Naive thymus-derived CD8-positive, alpha-beta T cell (primary cell): ENCODE measurements around the gene WDR7. TPM values are rescaled to one million over a fixed set of nuclear protein-coding genes. Genes with fewer than 3 reads are reported as not detected.

ENCODE experiments used
- ATAC-seq, 2 donors: fragments of 150-1000 bp; cut with Tn5 transposase in 1 of 2; sonication (Bioruptor Pico), chemical (Tn5 transposase) in 1 of 2; 1 replicate in 1 of 2; 2 replicates in 1 of 2; pipeline ENCODE4 v1.10.0; 2021; ENCODE audit warnings: mild to moderate bottlenecking in 2 of 2, moderate library complexity in 2 of 2
- POLR2A ChIA-PET: fragments of 350-600 bp; sonication (Branson Sonifier 250); formaldehyde crosslinking; loops from one replicate; lab custom pipeline; 2021; ENCODE audit warnings: antibody characterized with exemption; lab: Charles Lee
- DNase-seq, 10 donors: peaks; one replicate each; pipeline versions ENCODE4 v3.0.0 to v3.0.0-alpha.2; 2020 to 2022
- H3K27ac Mint-ChIP-seq, 10 donors: one replicate each; pipeline ENCODE4 v1.8.0; 2020 to 2022; ENCODE audit warnings: mild to moderate bottlenecking in 10 of 10, mixed read lengths in 10 of 10, moderate library complexity in 4 of 10, inconsistent platforms in 1 of 10
- H3K27me3 Mint-ChIP-seq, 5 donors: one replicate each; pipeline ENCODE4 v1.8.0; 2021 to 2022; ENCODE audit warnings: mixed read lengths in 5 of 5
- H3K36me3 Mint-ChIP-seq, 3 donors: one replicate each; pipeline ENCODE4 v1.8.0; 2020 to 2022; ENCODE audit warnings: mixed read lengths in 3 of 3, mild to moderate bottlenecking in 2 of 3, inconsistent platforms in 1 of 3
- H3K4me1 Mint-ChIP-seq, 4 donors: one replicate each; pipeline ENCODE4 v1.8.0; 2021 to 2022; ENCODE audit warnings: mixed read lengths in 4 of 4
- H3K4me3 Mint-ChIP-seq, 10 donors: one replicate each; pipeline ENCODE4 v1.8.0; 2020 to 2022; ENCODE audit warnings: mild to moderate bottlenecking in 10 of 10, mixed read lengths in 10 of 10, moderate library complexity in 6 of 10, inconsistent platforms in 1 of 10
- H3K9me3 Mint-ChIP-seq, 9 donors: one replicate each; pipeline ENCODE4 v1.8.0; 2020 to 2022; ENCODE audit warnings: mixed read lengths in 9 of 9, mild to moderate bottlenecking in 3 of 9, inconsistent platforms in 1 of 9, moderate library complexity in 1 of 9
- polyA plus RNA-seq, 3 donors: library from polyadenylated mRNA; unstranded; fragments of 300-500 nt; fragmentation: Illumina TruSeq; gene quantifications; one replicate each; pipeline ENCODE4 v1.2.3, GENCODE V29; 2021
- total RNA-seq, 8 experiments: library from RNA in 2 of 8; stranded (reverse) in 2 of 8; gene quantifications; one replicate each; pipeline ENCODE4 v1.2.3 and lab custom pipeline; 2021 to 2026

WDR7 gene
- total and polyA plus RNA-seq, 5 experiments from 2014 or later, result 17.8 to 42.7 (median 27.1) TPM

DNA sequence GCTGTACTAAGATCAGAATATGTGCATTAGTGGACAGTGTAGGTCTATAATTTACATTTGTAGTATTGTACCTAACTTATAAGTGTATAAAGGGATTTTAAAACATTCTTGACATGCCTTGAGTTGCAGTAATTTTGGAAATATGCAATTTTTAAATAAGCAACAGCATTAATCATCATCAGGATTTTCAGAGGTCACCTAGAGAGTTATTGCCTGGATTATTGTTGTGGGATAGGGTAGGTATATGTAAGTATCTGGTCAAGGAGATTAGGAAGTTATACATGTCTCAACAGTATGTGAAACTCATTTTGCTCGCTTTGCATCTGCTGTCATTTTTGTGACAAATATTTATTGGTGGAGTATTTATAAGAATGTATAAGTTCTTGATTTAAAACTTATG lies 184.2 kb downstream of the WDR7 start:
- DNase-seq, result no peak
- Mint-ChIP-seq H3K27ac (peak overlapping the region in 1 of 10 donors; percentile 25), H3K9me3 (no peaks in the 10 kb centered on the region), H3K4me3 (no peak overlapping the region), H3K27me3 (no peaks in the 10 kb centered on the region), H3K36me3 (peaks cover 9 to 42% (median 34%) of the 10 kb centered on the region in 3 donors), H3K4me1 (peaks cover 0 to 7% (median 0%) of the 10 kb centered on the region in 4 donors)
- POLR2A ChIA-PET, result no interaction called here
- no peak for ATAC-seq

DNA sequence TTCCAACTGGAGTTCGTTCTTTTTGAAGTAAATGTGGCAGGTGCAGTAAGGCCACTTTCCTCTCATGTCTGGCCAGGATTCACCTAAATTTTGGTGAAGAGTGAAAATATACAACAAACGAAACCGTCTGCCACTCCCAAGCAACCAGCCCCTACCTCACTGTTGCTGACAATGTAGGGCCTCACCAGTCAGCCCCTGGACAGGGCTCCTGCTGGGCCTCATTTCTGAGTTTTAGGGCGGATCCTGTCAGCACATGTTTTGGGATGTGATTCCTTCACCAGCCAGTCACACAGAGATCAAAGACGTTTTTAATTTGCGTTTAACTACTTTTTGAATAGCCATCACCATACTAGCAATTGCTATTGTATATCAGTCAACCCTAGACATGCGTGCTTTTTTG lies 185.0 kb downstream of the WDR7 start:
- DNase-seq (no peak), ATAC-seq (no peak)
- Mint-ChIP-seq H3K27me3 (no peaks in the 10 kb centered on the region), H3K27ac (no peak overlapping the region), H3K4me1 (peaks cover 0 to 6% (median 0%) of the 10 kb centered on the region in 4 donors), H3K4me3 (no peak overlapping the region), H3K9me3 (no peaks in the 10 kb centered on the region), H3K36me3 (peaks cover 5 to 40% (median 26%) of the 10 kb centered on the region in 3 donors)
- POLR2A ChIA-PET, result no interaction called here

DNA sequence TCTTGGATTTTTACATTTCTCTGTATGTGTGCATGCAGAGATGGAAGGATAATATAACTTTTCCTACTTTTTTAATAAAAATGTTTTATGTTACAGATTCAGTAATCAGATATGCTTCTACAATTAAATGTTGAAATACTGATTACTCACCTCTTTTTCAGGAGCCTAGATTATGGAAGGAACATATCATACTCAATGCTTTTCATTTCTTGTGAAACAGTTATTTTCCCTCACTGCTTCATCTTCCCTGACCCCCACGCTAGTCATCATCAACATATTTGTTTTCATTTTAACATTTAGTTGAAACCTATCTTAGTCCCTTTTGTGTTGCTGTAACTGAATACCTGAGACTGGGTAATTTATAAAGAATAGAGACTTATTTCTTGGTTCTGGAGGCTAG lies 190.7 kb downstream of the WDR7 start:
- POLR2A ChIA-PET, result no interaction called here
- peaks cover 8 to 23% (median 21%) of the 10 kb centered on the region in 3 donors for H3K36me3 Mint-ChIP-seq

DNA sequence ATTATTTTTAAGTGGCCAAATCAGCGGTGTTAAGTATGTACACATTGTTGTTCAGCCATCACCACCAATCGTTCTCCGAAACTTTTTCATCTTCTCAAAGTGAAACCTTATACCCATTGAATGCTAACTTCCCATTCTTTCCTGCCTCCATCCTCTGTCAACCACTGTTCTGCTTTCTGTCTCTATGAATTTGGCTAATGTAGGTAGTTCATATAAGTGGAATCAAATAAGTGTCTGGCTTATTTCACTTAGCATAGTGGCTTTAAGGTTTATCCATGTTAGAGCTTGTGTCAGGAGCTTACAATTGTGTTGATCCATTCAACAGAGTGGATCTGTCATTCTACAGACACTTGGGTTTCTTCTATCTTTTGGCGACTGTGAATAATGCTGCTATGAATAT lies 192.1 kb downstream of the WDR7 start:
- peaks cover 14 to 28% (median 17%) of the 10 kb centered on the region in 3 donors for H3K36me3 Mint-ChIP-seq
- DNase-seq (no peak), ATAC-seq (no peak)
- no peak overlapping the region for H3K27ac Mint-ChIP-seq
- POLR2A ChIA-PET, result no interaction called here
- no peaks in the 10 kb centered on the region for H3K27me3 Mint-ChIP-seq
- peaks cover 0 to 18% (median 8%) of the 10 kb centered on the region in 9 donors for H3K9me3 Mint-ChIP-seq
- no peak overlapping the region for H3K4me3 Mint-ChIP-seq
- H3K4me1 Mint-ChIP-seq, result peaks cover 0 to 2% (median 0%) of the 10 kb centered on the region in 4 donors

More for the DNA sequence above, 190.7 kb downstream of the WDR7 start:
- H3K27me3 Mint-ChIP-seq, result no peaks in the 10 kb centered on the region
- peaks cover 0 to 2% (median 0%) of the 10 kb centered on the region in 4 donors for H3K4me1 Mint-ChIP-seq
- DNase-seq (no peak), ATAC-seq (no peak)
- H3K4me3 Mint-ChIP-seq, result no peak overlapping the region
- H3K27ac Mint-ChIP-seq, result no peak overlapping the region
- H3K9me3 Mint-ChIP-seq, result peaks cover 0 to 10% (median 3%) of the 10 kb centered on the region in 9 donors

DNA sequence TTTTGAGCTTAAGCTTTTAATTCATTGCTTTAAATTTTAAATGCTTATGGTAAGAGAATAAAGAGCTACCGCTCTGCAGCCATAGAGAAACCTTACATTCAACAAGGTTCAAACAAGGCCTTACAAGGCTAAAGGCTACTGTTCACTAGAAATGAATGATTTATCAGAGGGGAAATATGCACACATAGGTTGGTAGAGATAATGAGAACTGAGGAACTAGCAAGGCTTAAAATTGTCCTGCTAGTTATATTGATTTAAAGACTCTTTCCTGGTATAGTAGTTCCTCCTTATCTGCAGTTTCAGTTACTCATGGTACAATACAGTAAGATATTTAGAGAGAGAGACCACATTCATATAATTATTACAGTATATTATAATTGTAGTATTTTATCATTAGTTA lies 193.4 kb downstream of the WDR7 start:
- ATAC-seq (no peak), DNase-seq (no peak)
- Mint-ChIP-seq H3K4me1 (peaks cover 0 to 7% (median 0%) of the 10 kb centered on the region in 4 donors), H3K4me3 (no peak overlapping the region), H3K27ac (no peak overlapping the region), H3K27me3 (no peaks in the 10 kb centered on the region), H3K36me3 (peaks cover 25 to 34% (median 25%) of the 10 kb centered on the region in 3 donors), H3K9me3 (peaks cover 0 to 26% (median 9%) of the 10 kb centered on the region in 9 donors)
- POLR2A ChIA-PET, result no interaction called here

GRCh38 chr18:56851774-56852173 lies 200.6 kb downstream of the WDR7 start:
- peaks cover 17 to 28% (median 21%) of the 10 kb centered on the region in 3 donors for H3K36me3 Mint-ChIP-seq
- H3K9me3 Mint-ChIP-seq, result peaks cover 0 to 18% (median 6%) of the 10 kb centered on the region in 9 donors
- H3K27ac Mint-ChIP-seq, result no peak overlapping the region
- ATAC-seq (no peak), DNase-seq (no peak)
- POLR2A ChIA-PET, result no interaction called here
- no peaks in the 10 kb centered on the region for H3K27me3 Mint-ChIP-seq
- H3K4me1 Mint-ChIP-seq, result peaks cover 3 to 16% (median 5%) of the 10 kb centered on the region in 4 donors
- no peak overlapping the region for H3K4me3 Mint-ChIP-seq

DNA sequence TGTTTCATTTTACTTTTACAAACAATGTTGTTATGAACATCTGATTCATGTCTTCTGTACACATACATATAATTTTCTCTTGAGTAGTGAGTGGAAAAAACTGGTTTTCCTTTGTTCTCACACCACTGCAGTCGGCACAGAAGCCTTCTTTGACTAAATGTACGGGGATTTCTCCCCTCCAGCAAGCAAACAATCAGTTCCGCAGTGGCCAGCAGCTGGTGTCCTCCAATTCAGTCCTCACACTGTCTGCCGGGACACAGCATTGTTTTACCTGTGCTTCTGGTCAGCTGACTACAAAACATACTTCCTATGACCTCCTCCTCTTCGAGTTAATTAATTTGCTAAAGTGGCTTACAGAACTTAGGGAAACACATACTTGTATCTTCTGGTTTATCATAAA lies 202.8 kb downstream of the WDR7 start:
- Mint-ChIP-seq H3K4me3 (no peak overlapping the region), H3K4me1 (peaks cover 3 to 20% (median 6%) of the 10 kb centered on the region in 4 donors), H3K36me3 (peaks cover 3 to 23% (median 12%) of the 10 kb centered on the region in 3 donors), H3K9me3 (peaks cover 0 to 5% (median 0%) of the 10 kb centered on the region in 9 donors), H3K27me3 (no peaks in the 10 kb centered on the region), H3K27ac (no peak overlapping the region)
- POLR2A ChIA-PET, result no interaction called here
- DNase-seq, result no peak
- no peak for ATAC-seq

GRCh38 chr18:56861244-56861643 lies 210.1 kb downstream of the WDR7 start:
- H3K27me3 Mint-ChIP-seq, result no peaks in the 10 kb centered on the region
- H3K4me3 Mint-ChIP-seq, result no peak overlapping the region
- POLR2A ChIA-PET, result no interaction called here
- ATAC-seq (no peak), DNase-seq (no peak)
- H3K27ac Mint-ChIP-seq, result no peak overlapping the region
- peaks cover 0 to 6% (median 3%) of the 10 kb centered on the region in 3 donors for H3K36me3 Mint-ChIP-seq
- no peaks in the 10 kb centered on the region for H3K9me3 Mint-ChIP-seq
- H3K4me1 Mint-ChIP-seq, result peaks cover 0 to 5% (median 4%) of the 10 kb centered on the region in 4 donors

DNA sequence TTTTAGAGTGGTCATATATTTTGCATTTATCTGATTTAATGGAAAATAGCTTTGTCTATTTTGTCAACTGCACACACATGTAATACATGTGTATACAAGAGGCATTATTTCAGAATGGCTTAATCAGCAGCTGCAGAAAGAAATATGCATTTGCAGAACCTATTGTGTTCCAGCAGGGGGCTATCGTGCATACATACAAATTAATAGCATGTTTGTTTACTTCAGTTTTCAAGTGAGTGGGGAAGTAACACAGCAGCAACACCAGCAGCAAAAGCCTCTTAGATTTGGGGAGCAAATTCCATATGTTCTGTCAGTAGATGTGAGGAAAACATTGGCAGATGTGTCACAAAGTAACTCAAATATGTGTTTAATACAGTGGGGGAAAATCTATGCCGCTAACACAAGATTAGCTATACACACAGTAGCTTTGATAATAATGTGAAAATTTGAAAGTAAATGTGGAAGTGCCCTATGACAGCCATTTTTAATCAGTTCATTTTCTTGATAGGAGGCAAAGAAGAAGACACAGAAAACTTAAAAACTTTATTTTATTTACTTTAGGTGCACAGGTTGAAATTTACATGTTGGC lies 218.1 kb downstream of the WDR7 start:
- H3K9me3 Mint-ChIP-seq, result no peaks in the 10 kb centered on the region
- H3K4me1 Mint-ChIP-seq, result peaks cover 16 to 21% (median 18%) of the 10 kb centered on the region in 4 donors
- no peak overlapping the region for H3K4me3 Mint-ChIP-seq
- no peaks in the 10 kb centered on the region for H3K27me3 Mint-ChIP-seq
- DNase-seq, result peak in 3 of 10 donors; percentile 12 to 16 (median 13)
- no peak overlapping the region for H3K27ac Mint-ChIP-seq
- H3K36me3 Mint-ChIP-seq, result no peaks in the 10 kb centered on the region
- ATAC-seq, result peak in 1 of 2 donors; percentile 29
- POLR2A ChIA-PET, result interaction anchor here (0.6 kb wide), 1 partner anchor 517 kb away, joined by 3 read pairs; no protein-coding TSS in a partner anchor

DNA sequence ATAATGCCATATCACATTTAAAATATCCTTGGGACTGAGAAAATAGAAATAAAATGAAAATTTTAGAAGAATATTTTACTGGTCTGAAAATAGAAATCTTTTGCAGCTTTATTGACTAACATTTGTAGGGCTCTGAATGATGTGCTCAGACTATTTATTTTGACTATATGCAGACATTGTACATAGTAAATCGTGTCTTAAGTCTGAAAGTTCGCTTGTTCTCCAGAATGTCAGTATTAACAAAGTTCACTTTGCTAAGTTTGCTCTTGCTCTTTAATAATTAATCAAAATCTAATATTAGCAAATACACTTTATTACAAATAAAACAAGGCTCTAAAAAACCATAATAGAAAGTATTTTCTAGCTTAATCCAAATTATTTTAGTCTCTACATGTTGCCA lies 219.8 kb downstream of the WDR7 start:
- no peak for ATAC-seq
- Mint-ChIP-seq H3K4me1 (peaks cover 16 to 29% (median 20%) of the 10 kb centered on the region in 4 donors), H3K36me3 (peaks cover 0 to 1% (median 0%) of the 10 kb centered on the region in 3 donors), H3K9me3 (no peaks in the 10 kb centered on the region), H3K27me3 (no peaks in the 10 kb centered on the region), H3K27ac (no peak overlapping the region), H3K4me3 (no peak overlapping the region)
- no peak for DNase-seq
- POLR2A ChIA-PET, result no interaction called here

DNA sequence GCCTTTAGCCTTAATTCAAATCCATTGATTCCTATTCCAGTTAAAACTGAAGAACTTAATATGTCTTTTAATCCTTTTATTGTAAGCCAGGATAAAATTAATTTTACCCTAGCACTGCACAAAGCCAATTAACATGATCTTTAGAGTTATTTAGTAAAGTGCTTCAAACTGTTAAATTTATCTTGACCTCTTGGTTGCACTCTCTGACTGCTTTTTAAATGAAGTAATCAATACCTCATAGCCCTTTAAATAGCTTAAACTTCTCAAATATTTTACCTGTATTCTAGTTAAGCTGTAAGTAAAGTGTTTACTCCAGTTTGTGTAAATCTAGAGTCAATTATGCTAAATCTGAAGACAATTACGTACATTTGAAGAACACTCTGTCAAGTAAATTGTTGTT lies 221.0 kb downstream of the WDR7 start:
- Mint-ChIP-seq H3K27me3 (no peaks in the 10 kb centered on the region), H3K27ac (no peak overlapping the region), H3K9me3 (peaks cover 0 to 2% (median 0%) of the 10 kb centered on the region in 9 donors), H3K4me3 (no peak overlapping the region), H3K4me1 (peaks cover 14 to 29% (median 20%) of the 10 kb centered on the region in 4 donors), H3K36me3 (peaks cover 0 to 5% (median 0%) of the 10 kb centered on the region in 3 donors)
- no peak for DNase-seq
- no peak for ATAC-seq
- POLR2A ChIA-PET, result no interaction called here

- ATAC-seq, result peak; percentile 79 to 81
- peaks cover 14 to 29% (median 20%) of the 10 kb centered on the region in 4 donors for H3K4me1 Mint-ChIP-seq
- no peaks in the 10 kb centered on the region for H3K27me3 Mint-ChIP-seq
- POLR2A ChIA-PET, result no interaction called here
- peaks cover 0 to 5% (median 0%) of the 10 kb centered on the region in 3 donors for H3K36me3 Mint-ChIP-seq
- peak overlapping the region in 6 of 10 donors; percentile 19 to 68 (median 52) for H3K27ac Mint-ChIP-seq
- peak in 6 of 10 donors; percentile 18 to 65 (median 36) for DNase-seq
- peaks cover 0 to 2% (median 0%) of the 10 kb centered on the region in 9 donors for H3K9me3 Mint-ChIP-seq
- peak overlapping the region in 9 of 10 donors; percentile 3 to 63 (median 36) for H3K4me3 Mint-ChIP-seq
These were observed 222.4 kb downstream of the WDR7 start for GRCh38 chr18:56873441-56874140.

GRCh38 chr18:56878711-56879110 lies 227.6 kb downstream of the WDR7 start:
- DNase-seq (no peak), ATAC-seq (no peak)
- no peaks in the 10 kb centered on the region for H3K27me3 Mint-ChIP-seq
- no peak overlapping the region for H3K27ac Mint-ChIP-seq
- H3K36me3 Mint-ChIP-seq, result peaks cover 10 to 36% (median 34%) of the 10 kb centered on the region in 3 donors
- POLR2A ChIA-PET, result no interaction called here
- peaks cover 0 to 4% (median 0%) of the 10 kb centered on the region in 9 donors for H3K9me3 Mint-ChIP-seq
- no peak overlapping the region for H3K4me3 Mint-ChIP-seq
- peaks cover under 1 to 12% (median 6%) of the 10 kb centered on the region in 4 donors for H3K4me1 Mint-ChIP-seq
